PC-3 (cell line): ENCODE measurements around the gene KCTD6. TPM values are rescaled to one million over a fixed set of nuclear protein-coding genes. Genes with fewer than 3 reads are reported as not detected.
A peak's percentile ranks its signal among the peaks of the same experiment; 100 is the strongest.

Experiments
- ATAC-seq: fragments of 200-7000 bp; cut with Tn5 transposase; 2 replicates; pipeline ENCODE4 v1.9.1; 2020; ENCODE audit warnings: mild to moderate bottlenecking, moderate library complexity
- BruUV-seq: library from RNA; stranded (reverse); fragments of 400-500 nt; replicated peaks from 2 replicates; lab custom pipeline; 2021; lab: Mats Ljungman, UMichigan
- CTCF ChIA-PET: fragments of 300-600 bp; sonication (Branson Sonifier 250); formaldehyde crosslinking; loops from one replicate; lab custom pipeline; 2022; ENCODE audit warnings: antibody characterized with exemption; lab: Charles Lee
- POLR2A ChIA-PET: fragments of 300-600 bp; sonication (Branson Sonifier 250); formaldehyde crosslinking; loops from one replicate; lab custom pipeline; 2022; ENCODE audit warnings: antibody characterized with exemption; ENCODE audit not compliant: unreplicated experiment; lab: Charles Lee
- DNase-seq: peaks from one replicate; pipeline ENCODE4 v3.0.0-alpha.2; 2015
- H2AFZ ChIP-seq: fragments of 300-600 bp; sonication (generic); 2 replicates; pipeline ENCODE4 v1.6.0; 2016; ENCODE audit warnings: antibody characterized with exemption, low read length
- H3F3A ChIP-seq: fragments of 300-600 bp; sonication (generic); one replicate; pipeline ENCODE4 v1.6.0; 2017; ENCODE audit warnings: antibody characterized with exemption, low read length, control low read depth, mild to moderate bottlenecking; ENCODE audit not compliant: unreplicated experiment
- H3K27ac ChIP-seq: fragments of 300-600 bp; sonication (generic); 2 replicates; pipeline ENCODE4 v1.5.1; 2016; ENCODE audit warnings: mild to moderate bottlenecking, low read length
- H3K27me3 ChIP-seq: fragments of 300-600 bp; sonication (generic); 2 replicates; pipeline ENCODE4 v1.6.1; 2016; ENCODE audit warnings: low read length, mixed read lengths
- H3K36me3 ChIP-seq: fragments of 300-600 bp; sonication (generic); 2 replicates; pipeline ENCODE4 v1.6.1; 2016; ENCODE audit warnings: low read depth, mixed run types, low read length, mixed read lengths
- H3K4me1 ChIP-seq: fragments of 300-600 bp; sonication (generic); 2 replicates; pipeline ENCODE4 v1.5.1; 2016; ENCODE audit warnings: low read length; ENCODE audit not compliant: insufficient read depth
- H3K4me2 ChIP-seq: fragments of 300-600 bp; sonication (generic); 2 replicates; pipeline ENCODE4 v1.6.0; 2016; ENCODE audit warnings: low read length
- H3K4me3 ChIP-seq: fragments of 300-600 bp; sonication (generic); 2 replicates; pipeline ENCODE4 v1.5.1; 2016; ENCODE audit warnings: mild to moderate bottlenecking, low read length, mixed read lengths
- H3K79me2 ChIP-seq: fragments of 300-600 bp; sonication (generic); 2 replicates; pipeline ENCODE4 v1.6.1; 2017; ENCODE audit warnings: low read length, mixed read lengths
- H3K9ac ChIP-seq: fragments of 300-600 bp; sonication (generic); 2 replicates; pipeline ENCODE4 v1.6.0; 2016; ENCODE audit warnings: mild to moderate bottlenecking, low read length
- H3K9me2 ChIP-seq: fragments of 300-600 bp; sonication (generic); replicated peaks from 2 replicates; pipeline ENCODE4 v1.6.1; 2016; ENCODE audit warnings: mixed run types, low read length, mixed read lengths
- H3K9me3 ChIP-seq: fragments of 300-600 bp; sonication (generic); 2 replicates; pipeline ENCODE4 v1.6.1; 2016; ENCODE audit warnings: low read length, mixed read lengths
- H4K20me1 ChIP-seq: fragments of 300-600 bp; sonication (generic); 2 replicates; pipeline ENCODE4 v1.6.1; 2016; ENCODE audit warnings: low read length, mixed read lengths
- EZH2 ChIP-seq: fragments of 300-600 bp; sonication (generic); IDR thresholded peaks from one replicate; pipeline ENCODE4 v1.6.1; 2017; ENCODE audit warnings: antibody characterized with exemption, mild to moderate bottlenecking, low read length; ENCODE audit not compliant: unreplicated experiment
- EZH2phosphoT487 ChIP-seq: fragments of 300-600 bp; sonication (generic); IDR thresholded peaks from 2 replicates; pipeline ENCODE4 v1.6.1; 2018; ENCODE audit warnings: mild to moderate bottlenecking, antibody characterized with exemption, low read length, borderline replicate concordance
- intact Hi-C: fragments of 100-400 bp; cut with micrococcal nuclease; formaldehyde crosslinking; loops from 2 replicates; pipeline ENCODE4 v1.9.0; 2023
- total RNA-seq: library from RNA; depleted of rRNA; stranded (reverse); fragments of >200 nt; gene quantifications from 2 replicates; pipeline ENCODE4 v1.2.3, GENCODE V29; 2014
- TF ChIP-seq, protein P1 (sequence below): fragments of 300-600 bp; sonication (generic); conservative IDR thresholded peaks from 2 replicates; pipeline ENCODE4 v1.5.1; 2017; ENCODE audit warnings: antibody characterized with exemption, low read depth, mild to moderate bottlenecking, low read length

The KCTD6 gene
- total RNA-seq, 1 experiment from 2014 or later = 13.1 TPM

DNA sequence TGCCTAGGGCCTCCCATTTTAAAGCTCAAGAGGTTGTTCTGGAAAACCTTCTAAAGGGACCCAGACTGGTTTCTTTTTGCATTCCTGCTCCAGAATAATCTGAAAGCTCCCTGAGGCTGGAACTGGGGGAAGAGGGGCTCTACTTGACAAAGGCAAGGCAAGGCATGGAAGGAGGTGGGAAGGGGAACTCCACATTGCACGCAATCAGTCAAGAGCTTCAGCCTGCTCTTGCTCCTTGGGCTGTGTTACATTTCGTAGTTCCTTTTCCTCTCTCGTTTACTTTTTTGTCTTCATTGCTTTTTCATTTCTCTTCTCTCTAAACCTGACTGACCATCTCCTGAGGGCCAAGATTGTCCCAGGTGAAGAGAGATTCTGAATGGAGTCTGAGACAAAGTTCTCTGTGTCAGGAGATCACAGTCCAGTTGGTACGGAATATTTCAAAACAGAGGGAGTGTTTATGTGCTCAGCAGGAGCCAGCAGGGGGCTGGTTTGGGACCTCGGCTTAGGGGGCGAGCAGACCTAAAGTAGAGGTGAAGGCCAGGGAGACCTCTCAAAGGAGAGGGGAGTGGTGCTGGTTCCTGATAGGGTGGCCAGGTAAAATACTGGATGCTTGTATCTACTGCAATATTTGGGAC, 6.0 kb upstream of the KCTD6 start:
- no peak for ATAC-seq
- DNase-seq = no peak
- Histone ChIP-seq H3K36me3 (no peaks in the 10 kb centered on the region), H2AFZ (no peak overlapping the region), H3K4me2 (no peak overlapping the region), H3K27ac (no peak overlapping the region), H3K9ac (no peak overlapping the region), H3K4me1 (peaks cover 12% of the 10 kb centered on the region), H3K4me3 (no peak overlapping the region), H3K27me3 (no peaks in the 10 kb centered on the region), H3K9me3 (no peaks in the 10 kb centered on the region), H3F3A (no peaks in the 10 kb centered on the region), H3K79me2 (no peaks in the 10 kb centered on the region), H3K9me2 (no peaks in the 10 kb centered on the region), H4K20me1 (no peaks in the 10 kb centered on the region)
- TF ChIP-seq EZH2 = no peak
- TF ChIP-seq, protein P1, sequence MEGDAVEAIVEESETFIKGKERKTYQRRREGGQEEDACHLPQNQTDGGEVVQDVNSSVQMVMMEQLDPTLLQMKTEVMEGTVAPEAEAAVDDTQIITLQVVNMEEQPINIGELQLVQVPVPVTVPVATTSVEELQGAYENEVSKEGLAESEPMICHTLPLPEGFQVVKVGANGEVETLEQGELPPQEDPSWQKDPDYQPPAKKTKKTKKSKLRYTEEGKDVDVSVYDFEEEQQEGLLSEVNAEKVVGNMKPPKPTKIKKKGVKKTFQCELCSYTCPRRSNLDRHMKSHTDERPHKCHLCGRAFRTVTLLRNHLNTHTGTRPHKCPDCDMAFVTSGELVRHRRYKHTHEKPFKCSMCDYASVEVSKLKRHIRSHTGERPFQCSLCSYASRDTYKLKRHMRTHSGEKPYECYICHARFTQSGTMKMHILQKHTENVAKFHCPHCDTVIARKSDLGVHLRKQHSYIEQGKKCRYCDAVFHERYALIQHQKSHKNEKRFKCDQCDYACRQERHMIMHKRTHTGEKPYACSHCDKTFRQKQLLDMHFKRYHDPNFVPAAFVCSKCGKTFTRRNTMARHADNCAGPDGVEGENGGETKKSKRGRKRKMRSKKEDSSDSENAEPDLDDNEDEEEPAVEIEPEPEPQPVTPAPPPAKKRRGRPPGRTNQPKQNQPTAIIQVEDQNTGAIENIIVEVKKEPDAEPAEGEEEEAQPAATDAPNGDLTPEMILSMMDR = no peak
- no peak for TF ChIP-seq EZH2phosphoT487
- intact Hi-C loops = no loop called here
- POLR2A ChIA-PET = no interaction called here
- no TSS peak for BruUV-seq
- CTCF ChIA-PET = interaction anchor here (0.6 kb wide), 1 partner anchor 44 kb away, joined by 3 read pairs; no protein-coding TSS in a partner anchor

DNA sequence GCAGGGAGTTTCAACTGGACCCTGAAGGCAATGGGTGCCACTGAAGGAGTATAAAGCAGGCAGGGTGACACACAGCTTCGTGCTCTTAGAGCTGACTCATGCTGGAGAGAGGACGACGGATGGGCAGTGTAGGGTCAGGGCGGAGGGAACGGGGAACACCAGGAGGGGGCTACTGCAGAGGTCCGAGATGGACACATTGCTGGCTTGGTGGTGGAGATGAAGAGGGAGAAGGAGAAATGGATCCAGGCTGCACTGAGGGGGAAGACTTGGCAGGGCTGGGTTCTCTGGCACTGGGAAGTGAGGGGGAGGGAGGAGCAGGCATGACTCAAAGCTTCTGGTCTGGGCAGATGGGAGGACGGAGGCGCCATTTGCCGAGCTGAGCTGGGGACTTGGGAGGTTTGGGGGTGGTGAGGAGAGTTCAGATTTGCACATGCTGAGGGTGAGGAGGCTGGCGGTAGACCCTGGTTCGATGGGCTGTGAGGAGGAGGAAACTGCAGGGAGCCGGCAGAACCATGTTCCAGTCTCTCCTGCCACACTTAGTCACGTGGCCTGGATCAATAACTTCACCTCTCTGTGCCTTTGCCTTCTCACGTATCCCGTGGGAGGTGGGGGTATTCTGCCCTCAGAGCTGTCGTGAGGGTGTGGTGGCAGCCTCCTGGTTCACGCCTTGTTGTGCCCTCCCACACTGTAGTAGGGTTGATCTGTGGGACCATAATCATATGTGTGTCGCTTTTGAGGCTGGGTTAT, 4.6 kb upstream of the KCTD6 start:
- ChIA-PET CTCF (no interaction called here), POLR2A (interaction anchor here (0.5 kb wide), 1 partner anchor 141 kb away, joined by 4 read pairs; no protein-coding TSS in a partner anchor)
- Histone ChIP-seq H3K27ac (peak overlapping the region; percentile 12; the same call in 1 of the 2 replicates), H3K4me2 (peak overlapping the region; percentile 46), H3K79me2 (peaks cover under 1% of the 10 kb centered on the region), H4K20me1 (no peaks in the 10 kb centered on the region), H3K9me3 (no peaks in the 10 kb centered on the region), H3K27me3 (no peaks in the 10 kb centered on the region), H3K9me2 (no peaks in the 10 kb centered on the region), H3K4me3 (no peak overlapping the region), H3K9ac (no peak overlapping the region), H3F3A (no peaks in the 10 kb centered on the region), H3K4me1 (peaks cover 18% of the 10 kb centered on the region), H2AFZ (peak overlapping the region; percentile 78), H3K36me3 (no peaks in the 10 kb centered on the region)
- no TSS peak for BruUV-seq
- DNase-seq (peak; percentile 63), ATAC-seq (peak; percentile 62)
- TF ChIP-seq EZH2phosphoT487 (no peak), EZH2 (no peak)
- TF ChIP-seq, protein P1 = no peak
- intact Hi-C loops = no loop called here

DNA sequence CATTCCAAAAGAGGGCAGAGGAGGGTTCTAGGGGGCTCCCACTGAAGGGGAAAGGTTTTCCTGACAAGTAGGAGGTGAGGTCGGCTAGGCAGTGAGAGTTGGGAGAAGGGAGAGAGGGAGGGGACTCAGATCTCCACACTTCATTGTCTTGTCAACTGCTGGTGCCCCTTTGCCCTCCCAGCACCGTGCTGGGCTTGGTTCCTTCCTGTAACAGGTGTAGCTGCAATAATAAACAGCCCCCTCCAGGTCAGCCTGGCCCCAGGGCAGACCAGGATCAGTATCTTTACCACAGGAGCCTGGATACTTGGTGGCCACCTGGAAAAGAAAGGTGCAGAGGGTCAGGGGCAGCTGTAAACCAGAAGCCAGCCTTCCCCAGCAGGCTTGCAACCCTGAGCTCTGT, 2.9 kb upstream of the KCTD6 start:
- Histone ChIP-seq H3K4me1 (peaks cover 29% of the 10 kb centered on the region), H3K79me2 (peaks cover 17% of the 10 kb centered on the region), H4K20me1 (no peaks in the 10 kb centered on the region), H3K27me3 (no peaks in the 10 kb centered on the region), H3K9me2 (no peaks in the 10 kb centered on the region), H3K9ac (no peak overlapping the region), H3K4me3 (no peak overlapping the region), H3K4me2 (no peak overlapping the region), H3K9me3 (no peaks in the 10 kb centered on the region), H2AFZ (no peak overlapping the region), H3F3A (no peaks in the 10 kb centered on the region), H3K27ac (no peak overlapping the region), H3K36me3 (no peaks in the 10 kb centered on the region)
- ChIA-PET CTCF (no interaction called here), POLR2A (no interaction called here)
- ATAC-seq (no peak), DNase-seq (no peak)
- no peak for TF ChIP-seq EZH2phosphoT487
- TF ChIP-seq, protein P1 = no peak
- TF ChIP-seq EZH2 = no peak
- intact Hi-C loops = no loop called here
- no TSS peak for BruUV-seq
